Measurements from ENCODE around the gene LGR5. TPM values are rescaled to one million over a fixed set of nuclear protein-coding genes. Genes with fewer than 3 reads are reported as not detected.

LGR5 gene
- total and polyA plus RNA-seq, 2 donors (not counting 3 experiments of a cell fraction or from before 2014, with no cell fraction given) = not detected

- Histone ChIP-seq H3K27me3 (ENCODE audit: control insufficient read depth in 2 of 2, insufficient read depth in 2 of 2, low read length in 2 of 2) (peaks cover 0 to 7% of the 10 kb centered on the region in 2 experiments), H3K36me3 (ENCODE audit: control insufficient read depth in 2 of 2, extremely low read depth in 1 of 2, insufficient read depth in 2 of 2, low read length in 2 of 2) (no peaks in the 10 kb centered on the region), H4K20me1 (replicated peaks; ENCODE audit: control insufficient read depth, extremely low read depth, insufficient read depth, low read length) (no peaks in the 10 kb centered on the region), H3K4me3 (replicated peaks in 1 of 3; ENCODE audit: insufficient read depth in 1 of 3, low read depth in 1 of 3, low read length in 3 of 3) (no peak overlapping the region), H2AFZ (ENCODE audit: low read depth, low read length) (no peak overlapping the region), H3K9ac (replicated peaks; ENCODE audit: extremely low read depth, insufficient read depth, low read length) (no peak overlapping the region), H3K4me1 (ENCODE audit: control insufficient read depth, extremely low read depth, insufficient read depth, low read length) (no peaks in the 10 kb centered on the region), H3K79me2 (ENCODE audit: control insufficient read depth, insufficient read depth, low read length) (no peaks in the 10 kb centered on the region), H3K4me2 (ENCODE audit: insufficient read depth, low read length) (no peak overlapping the region), H3K9me1 (replicated peaks; ENCODE audit: control insufficient read depth, extremely low read depth, insufficient read depth, low read length) (no peaks in the 10 kb centered on the region), H3K9me3 (replicated peaks; ENCODE audit: control insufficient read depth, insufficient read depth, low read length) (no peaks in the 10 kb centered on the region), H3K27ac (ENCODE audit: insufficient read depth, low read depth, low read length) (no peak overlapping the region)
- CTCF ChIA-PET = interaction anchor here (1.2 kb wide), 1 partner anchor 326 kb away, joined by 4 read pairs; no protein-coding TSS in a partner anchor
- intact Hi-C loops (cut with micrococcal nuclease) = no loop called here
- no peak for DNase-seq (ENCODE audit: low read depth, low spot score)
- no peak for TF ChIP-seq MAX (IDR thresholded peaks at IDR 0.05; ENCODE audit: insufficient read depth, insufficient read length)
- no peak for TF ChIP-seq MYC (IDR thresholded peaks at IDR 0.05; ENCODE audit: low read depth, low read length)
- TF ChIP-seq POLR2AphosphoS5 (IDR thresholded peaks at IDR 0.05; ENCODE audit: insufficient read depth, low read depth, low read length) = no peak
- no peak for TF ChIP-seq FOS (IDR thresholded peaks at IDR 0.05; ENCODE audit: borderline replicate concordance, insufficient read depth, low read length)
- no peak for TF ChIP-seq EZH2 (IDR thresholded peaks at IDR 0.05; ENCODE audit: borderline replicate concordance, low read depth, low read length, severe bottlenecking)
- TF ChIP-seq CTCF (IDR thresholded peaks at IDR 0.05; ENCODE audit: extremely low read depth in 1 of 2, insufficient read depth in 1 of 2, low read depth in 1 of 2, low read length in 2 of 2) = no peak
- no peak for TF ChIP-seq POLR2A (IDR thresholded peaks at IDR 0.05; ENCODE audit: low read depth, low read length)
- TF ChIP-seq GATA2 (IDR thresholded peaks at IDR 0.05; ENCODE audit: insufficient read depth, insufficient read length, low read depth, low read length) = no peak
- no peak for TF ChIP-seq JUN (IDR thresholded peaks at IDR 0.05; ENCODE audit: borderline replicate concordance, insufficient read depth, insufficient read length, low read depth)
- no TSS peak for BruUV-seq (replicated peaks)
- FAIRE-seq = no peak
- dilution Hi-C loops (cut with MboI; ENCODE audit: extremely low pct_ligation_motif_present, low sequenced_read_pairs) = no loop called here
- POLR2A ChIA-PET = no interaction called here
Measured at GRCh38 chr12:71420775-71421406, 18.7 kb upstream of the LGR5 start.

Measured in endothelial cell of umbilical vein (primary cell).